ENCODE data around the gene DNASE2B.

Gene DNASE2B, protein sequence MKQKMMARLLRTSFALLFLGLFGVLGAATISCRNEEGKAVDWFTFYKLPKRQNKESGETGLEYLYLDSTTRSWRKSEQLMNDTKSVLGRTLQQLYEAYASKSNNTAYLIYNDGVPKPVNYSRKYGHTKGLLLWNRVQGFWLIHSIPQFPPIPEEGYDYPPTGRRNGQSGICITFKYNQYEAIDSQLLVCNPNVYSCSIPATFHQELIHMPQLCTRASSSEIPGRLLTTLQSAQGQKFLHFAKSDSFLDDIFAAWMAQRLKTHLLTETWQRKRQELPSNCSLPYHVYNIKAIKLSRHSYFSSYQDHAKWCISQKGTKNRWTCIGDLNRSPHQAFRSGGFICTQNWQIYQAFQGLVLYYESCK

DNA sequence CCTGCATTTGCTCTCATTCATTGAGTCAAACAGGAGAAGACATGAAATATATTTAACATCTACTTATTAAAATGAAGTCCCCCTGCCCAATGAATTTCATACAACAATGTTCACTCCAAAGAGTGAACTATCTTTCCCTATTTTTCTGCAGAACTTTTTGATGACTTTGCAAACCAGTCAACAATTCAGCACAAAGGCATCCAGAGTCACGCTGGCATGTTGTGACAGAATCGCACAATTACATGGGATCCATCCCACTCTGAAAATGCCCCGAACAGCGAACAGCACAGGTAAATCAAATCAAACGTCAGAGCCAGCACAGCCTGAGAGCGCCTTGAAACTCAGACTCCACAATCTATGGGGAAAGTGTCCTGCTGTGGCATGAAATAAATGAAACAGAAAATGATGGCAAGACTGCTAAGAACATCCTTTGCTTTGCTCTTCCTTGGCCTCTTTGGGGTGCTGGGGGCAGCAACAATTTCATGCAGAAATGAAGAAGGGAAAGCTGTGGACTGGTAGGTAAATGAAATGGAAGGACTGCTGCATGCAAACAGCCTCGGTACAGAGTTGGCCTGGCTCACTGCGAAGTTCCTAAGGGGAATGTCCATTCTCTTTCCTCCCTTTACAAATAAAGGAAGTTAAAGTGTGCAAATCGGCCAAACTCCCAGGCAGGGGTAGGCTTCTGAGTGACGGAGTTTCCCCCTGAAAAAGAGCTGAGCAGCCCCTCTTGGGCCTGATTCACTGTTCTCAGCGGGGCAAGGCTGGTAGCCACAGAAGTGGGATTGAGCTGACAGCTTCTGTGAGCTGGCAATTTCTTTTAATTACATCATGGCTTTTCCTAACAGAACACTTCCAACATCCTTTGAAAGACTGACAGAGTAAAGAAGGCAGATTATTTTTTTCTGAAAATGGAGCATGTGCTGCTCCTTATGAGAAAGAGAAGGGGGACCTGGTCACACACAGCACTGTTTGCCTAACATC, at the start of gene DNASE2B:
Gene DNASE2B, plus strand, starts transcription at position 310 of the 981 bp plus-strand sequence. Its CDS starts 81 bp downstream, at position 391.
- DNase-seq (ENCODE audit: low read depth, low spot score), result no peak

DNA sequence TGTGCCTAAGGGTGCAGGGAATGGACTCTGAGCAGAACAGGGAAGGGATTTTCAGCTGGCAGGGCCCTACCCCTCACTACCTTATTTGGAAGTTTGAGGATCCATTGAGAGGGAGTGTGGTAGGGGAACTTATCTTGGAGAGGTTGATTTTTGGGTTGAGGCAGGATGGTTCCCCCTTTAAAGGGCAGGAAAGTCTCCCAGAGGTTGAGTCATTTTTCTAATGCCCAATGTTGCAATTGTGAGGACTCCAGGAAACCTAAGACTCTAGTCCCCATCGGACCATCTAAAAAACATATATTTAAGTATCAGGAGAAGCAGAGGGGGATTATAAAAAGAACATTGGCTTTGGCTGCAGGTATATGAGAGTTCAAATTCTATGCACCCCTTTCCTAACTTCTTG, 49.5 kb upstream of the DNASE2B start:
- DNase-seq (ENCODE audit: low read depth, low spot score), result no peak

DNA sequence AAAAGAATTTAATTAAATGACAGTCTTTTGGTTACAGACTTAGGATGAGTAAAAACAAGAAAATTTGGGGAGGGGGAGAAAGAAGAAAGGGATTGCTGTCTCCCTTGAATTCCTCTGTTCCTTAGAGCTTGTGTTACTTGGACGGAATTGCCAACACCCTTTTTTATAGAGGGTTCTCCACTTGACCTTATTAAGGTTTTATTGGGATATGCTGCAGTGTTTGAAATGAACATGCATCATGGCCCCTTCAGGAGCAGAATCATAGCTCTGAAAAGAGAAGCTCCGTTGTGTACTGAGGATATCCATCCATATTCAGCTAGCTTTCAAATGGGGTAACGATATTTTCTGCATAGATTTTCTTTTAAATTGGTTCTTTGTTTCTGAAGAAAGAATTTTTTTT, 48.2 kb upstream of the DNASE2B start:
- no peak for DNase-seq (ENCODE audit: low read depth, low spot score)

DNA sequence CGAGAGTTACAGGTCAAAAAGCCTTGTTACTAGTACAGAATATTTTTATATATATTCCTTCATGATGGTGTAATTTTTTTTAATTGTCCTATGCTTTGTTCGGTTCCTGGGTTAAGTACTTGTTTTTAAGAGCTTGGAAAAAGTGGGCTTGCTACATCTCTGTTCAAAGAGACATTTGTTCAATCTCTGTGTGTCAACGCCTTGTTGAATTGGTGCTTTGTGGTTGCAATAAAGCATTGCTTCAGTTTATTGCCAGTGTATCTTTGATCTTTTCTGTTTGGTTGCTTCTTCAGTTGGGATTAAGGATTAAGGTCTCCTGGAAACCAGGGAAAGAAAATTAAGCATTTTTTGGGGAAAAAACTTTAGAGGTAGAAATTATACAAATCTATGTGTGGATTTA, 47.7 kb upstream of the DNASE2B start:
- no peak for DNase-seq (ENCODE audit: low read depth, low spot score)

DNA sequence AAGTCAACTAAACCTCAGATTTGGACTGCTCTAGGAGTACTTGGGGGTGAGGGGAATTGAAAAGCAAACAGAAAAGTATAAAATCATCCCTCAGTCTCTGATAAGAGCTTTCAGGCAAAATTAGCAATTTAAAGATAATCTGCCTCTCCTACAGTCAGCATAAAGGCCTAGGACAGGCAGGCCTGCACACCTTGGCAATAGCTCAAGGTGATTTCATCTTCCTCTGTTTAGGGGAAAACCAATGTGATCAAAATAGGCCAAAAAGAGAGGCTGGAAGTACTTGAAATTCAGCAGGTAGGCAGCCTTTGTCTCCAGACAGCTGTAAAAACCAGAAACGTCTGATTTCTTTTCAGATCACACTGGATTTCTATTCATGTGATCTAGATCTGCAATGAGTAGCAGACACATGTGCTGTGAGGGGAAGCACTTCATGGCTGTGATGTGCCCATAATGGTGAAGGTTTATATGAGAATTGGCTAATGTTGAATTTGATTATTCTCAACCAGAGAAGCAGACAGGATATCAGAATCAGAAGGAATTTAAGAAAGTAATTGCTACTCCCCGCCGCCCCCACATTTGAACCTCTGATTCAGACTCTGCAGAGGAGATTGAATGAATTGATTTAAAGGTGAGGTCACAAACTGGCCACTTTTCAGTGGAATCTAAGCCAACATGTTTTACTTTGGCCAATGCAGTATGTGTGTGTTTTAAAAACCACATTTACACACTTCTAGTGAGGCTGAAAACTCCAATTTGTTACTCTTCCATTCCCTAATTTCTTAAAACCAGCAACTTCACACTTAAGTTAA, 45.8 kb upstream of the DNASE2B start:
- no peak for DNase-seq (ENCODE audit: low read depth, low spot score)

DNA sequence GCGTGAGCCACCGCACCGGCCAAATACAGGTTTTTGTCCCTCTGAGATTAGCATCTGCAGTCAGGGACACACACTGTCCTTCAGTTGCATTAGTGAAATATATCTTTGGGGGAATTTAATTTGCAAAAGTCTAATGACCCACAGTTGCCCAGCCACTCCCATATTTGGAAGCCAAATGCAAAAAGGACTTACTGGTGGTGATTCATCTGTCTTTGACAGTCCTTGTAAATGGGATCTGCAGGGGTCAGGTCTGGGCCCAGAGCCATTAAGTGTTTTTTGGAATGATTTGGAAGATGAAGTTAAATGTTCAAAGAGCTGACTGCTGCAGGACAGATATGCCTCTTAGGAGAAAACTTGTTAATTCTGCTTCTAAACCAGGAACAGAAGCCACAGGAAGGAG, 44.6 kb upstream of the DNASE2B start:
- no peak for DNase-seq (ENCODE audit: low read depth, low spot score)

DNA sequence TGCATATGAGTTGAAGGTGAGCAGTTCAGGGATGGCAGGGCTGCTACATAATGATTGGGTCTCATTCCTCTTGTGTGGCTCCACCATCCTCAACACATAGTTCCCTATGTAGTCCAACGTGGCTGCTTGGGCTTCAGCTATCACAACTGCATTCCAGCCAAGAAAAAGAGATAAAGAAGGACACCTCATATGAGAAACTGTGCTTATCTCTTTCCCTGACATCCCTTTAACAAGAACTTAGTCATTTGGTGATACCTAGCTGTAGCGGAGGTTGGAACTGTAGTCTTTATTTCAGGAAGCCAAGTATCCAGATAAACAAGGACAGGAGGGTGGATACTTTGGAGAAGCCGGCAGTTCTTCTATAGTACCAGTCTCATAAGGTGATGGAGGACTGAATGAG, 42.7 kb upstream of the DNASE2B start:
- DNase-seq (ENCODE audit: low read depth, low spot score), result no peak

DNA sequence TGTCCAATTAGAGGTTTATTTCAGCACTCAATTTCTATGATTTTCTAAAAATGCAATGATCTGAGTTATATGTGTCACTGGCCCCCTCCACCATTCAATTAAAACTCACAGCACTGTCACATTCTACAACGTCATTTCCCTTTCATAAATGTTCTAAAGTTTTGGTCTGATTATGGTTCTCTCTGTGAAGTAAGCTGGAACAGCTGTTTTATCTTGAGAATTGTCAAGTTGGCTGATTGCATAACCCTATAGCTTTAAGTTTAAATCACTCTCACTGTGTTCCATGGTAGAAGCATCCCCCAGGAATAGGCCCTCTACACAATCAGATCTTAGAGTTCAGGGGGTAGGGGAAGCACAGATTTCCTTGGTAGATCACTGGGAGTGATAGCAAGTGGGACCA, 41.4 kb upstream of the DNASE2B start:
- DNase-seq (ENCODE audit: low read depth, low spot score), result no peak

DNA sequence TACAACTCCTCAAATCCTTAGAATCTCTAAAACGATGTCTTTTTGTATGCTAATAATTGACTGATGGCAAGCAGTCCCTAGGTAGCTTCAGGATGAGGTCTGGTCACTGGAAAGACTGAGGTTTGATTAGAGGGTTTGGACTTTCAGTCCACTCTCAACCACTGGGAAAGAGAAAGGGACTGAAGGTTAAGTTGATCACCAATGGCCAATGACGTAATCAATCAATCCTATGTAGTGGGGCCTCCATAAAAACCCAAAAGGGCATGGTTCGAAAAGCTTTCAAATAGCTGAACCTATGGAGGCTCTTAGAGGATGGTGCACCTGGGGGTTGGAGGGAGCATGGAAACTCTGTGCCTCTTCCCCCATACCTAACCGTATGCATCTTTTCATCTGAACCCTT, 39.6 kb upstream of the DNASE2B start:
- DNase-seq (ENCODE audit: low read depth, low spot score), result no peak

DNA sequence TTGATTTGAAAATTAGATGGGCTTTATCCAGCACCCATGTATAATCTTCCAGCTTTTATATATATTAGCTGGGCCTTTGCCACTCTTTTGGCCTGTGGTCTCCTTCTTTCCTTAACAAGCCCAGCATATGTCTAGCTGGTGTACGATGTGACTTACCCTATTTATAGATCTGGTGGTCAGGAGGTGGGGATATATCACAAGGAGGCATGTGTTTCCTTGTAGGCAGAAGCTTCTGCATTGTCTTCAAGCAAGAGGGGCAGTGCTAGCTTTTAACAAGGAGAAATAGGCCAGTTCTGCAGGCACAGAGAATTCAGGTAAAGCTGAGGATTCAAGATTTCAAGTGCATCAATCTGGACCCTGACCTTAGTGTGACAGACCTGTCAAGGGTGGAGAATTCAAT, 38.0 kb upstream of the DNASE2B start:
- no peak for DNase-seq (ENCODE audit: low read depth, low spot score)

DNA sequence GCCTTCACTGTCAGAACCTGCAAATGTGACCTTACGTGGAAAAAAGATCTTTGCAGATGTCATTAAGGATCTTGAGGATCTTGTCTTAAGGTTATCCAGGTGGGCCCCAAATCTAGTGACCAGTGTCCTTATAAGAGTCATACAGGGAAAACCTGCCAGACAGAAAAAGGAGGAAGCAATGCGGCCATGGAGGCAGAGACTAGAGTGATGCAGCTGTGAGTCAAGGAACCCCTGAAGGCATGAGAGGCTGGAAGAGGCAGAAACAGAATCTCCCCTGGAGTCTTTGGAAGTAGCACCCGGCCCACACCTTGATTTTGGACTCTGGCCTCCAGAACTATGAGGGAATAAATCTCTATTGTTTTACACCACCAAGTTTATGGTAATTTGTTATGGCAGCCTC, 36.5 kb upstream of the DNASE2B start:
- DNase-seq (ENCODE audit: low read depth, low spot score), result no peak

DNA sequence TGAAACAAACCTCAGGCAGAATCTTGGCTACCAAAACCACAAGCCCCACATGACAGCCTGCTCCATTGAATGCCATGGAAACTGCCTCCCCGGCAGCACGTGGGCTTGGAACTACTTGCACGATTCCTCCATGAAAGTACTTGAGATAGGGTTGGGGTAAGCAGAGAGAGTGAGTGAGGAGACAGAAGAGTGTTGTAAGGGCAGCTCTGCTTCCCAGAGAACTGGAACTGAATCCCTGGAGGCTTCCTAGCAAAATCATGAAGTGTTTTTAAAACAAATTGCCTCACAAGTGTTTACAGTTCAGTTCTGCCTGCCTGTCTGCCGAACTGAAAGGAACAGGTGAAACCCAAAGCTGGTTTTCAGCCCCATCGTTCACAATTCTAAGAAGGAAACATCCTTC, 35.3 kb upstream of the DNASE2B start:
- no peak for DNase-seq (ENCODE audit: low read depth, low spot score)

DNA sequence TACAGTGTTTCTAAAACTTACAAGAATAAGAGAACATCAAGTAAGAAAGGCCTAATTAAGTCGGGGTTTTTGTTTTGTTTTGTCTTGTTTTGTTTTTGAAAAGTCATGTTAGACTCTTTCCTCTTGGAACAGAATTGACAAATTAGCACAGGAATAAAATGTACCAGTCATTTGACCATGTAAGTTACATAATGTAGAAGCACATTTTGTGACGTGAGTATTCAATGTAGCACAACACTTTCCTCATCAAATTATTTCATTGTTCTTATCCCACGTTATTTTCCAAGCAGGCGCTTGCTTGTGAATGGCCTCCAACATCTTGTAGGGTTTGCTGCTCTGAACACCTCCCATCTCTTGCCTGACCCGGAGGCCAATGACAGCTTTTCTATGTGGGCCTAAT, 34.7 kb upstream of the DNASE2B start:
- DNase-seq (ENCODE audit: low read depth, low spot score), result no peak

DNA sequence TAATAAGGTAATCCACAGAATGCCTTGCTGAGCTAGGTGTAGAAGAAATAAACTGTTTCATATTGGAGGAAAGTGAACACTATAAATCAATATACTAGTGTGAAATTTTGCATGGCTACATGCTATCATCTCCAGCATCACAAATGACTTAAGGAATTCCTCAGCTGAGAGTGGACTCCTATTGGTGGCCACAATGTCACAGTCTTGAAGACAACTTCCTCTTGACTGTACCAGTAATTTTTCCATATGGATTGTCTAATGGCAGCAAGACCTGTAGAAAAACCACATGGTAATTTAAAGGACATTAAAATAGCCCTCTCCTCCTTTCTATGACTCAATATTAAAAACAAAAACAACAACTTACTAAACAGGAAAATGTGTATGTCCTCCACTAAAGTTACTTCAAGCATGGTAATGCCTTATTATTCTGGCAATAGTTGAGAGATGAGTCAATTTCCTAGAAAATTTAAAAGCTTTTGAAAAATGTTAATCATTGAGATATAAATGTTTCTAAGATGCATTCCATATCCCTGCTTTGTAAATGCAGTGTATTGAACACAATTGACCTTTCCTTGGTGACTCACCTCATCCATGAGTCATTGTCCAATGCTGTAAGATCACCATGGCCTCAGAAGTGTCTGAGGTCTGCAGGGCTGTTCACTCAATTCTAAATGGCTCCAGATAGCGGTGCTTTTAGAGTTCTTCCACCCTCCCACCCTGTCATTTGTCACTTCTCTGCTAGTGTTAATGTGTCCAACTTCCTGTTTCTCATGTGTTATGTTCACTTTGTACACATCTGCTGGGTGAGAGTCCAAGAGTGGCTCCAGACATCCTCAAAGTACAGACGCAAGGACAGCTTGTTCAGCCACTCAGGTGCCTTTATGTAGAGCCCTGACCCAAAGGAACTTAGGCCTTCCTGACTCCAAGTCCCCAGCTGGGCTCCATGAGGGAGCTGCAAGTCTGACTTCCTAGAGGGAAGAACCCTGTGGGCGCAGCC, 32.8 kb upstream of the DNASE2B start:
- DNase-seq (ENCODE audit: low read depth, low spot score), result peak; percentile 45

DNA sequence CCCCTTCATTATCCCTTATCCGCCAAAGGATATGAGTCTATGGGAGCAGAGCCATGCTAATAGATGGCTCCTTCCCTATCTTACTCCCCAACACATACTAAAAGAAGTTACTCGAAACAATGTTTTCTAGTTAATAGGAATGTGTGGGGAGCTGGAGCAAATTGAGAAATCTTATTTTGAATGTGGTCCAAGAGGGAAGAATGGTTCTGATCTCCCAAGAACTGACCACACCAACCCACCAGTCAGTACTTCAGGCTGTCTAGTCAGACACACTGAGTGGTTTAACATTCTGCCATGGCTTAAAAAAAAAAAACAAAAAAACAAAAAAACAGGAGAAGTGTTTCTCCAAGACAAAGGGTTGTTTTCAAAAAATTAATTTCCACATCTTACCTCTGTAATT, 31.5 kb upstream of the DNASE2B start:
- DNase-seq (ENCODE audit: low read depth, low spot score), result no peak

DNA sequence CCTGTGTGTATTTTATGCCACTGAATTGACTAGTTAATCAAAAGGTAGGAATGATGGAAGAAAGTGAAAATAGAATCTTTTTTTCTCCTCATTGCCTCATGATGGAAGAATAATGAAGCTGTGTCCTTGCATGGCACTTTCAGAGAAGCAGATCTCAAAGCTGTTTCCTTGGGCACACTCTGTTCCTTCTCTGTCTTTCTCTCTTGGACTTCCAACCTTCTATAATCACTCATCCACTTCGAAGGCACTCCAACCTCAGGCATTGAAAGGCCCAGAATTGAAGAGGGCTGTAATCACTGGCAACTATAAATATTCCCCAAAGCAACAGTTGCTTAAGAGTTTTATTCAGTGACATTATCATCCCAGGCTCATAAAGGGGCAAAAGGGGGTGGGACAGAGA, 31.1 kb upstream of the DNASE2B start:
- DNase-seq (ENCODE audit: low read depth, low spot score), result no peak

DNA sequence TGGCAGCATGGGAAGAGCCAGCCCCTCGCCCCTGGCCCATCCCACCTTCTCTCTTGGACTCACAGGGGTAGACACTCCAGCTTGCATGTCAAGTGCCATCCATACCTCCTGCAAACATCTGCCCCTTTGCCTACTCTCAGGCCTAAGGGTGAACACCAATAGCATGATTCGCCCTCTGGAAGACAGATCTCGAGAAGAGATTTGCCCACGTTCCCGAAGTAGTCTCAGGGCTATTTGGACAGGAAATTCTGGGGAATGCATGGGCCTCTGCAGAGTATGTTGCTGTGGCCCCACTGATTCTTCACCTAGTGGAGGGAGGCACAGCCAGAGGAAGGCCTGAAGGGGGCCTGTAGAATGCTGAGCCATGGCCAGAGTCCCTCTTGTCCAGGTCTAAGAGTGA, 29.8 kb upstream of the DNASE2B start:
- DNase-seq (ENCODE audit: low read depth, low spot score), result no peak

DNA sequence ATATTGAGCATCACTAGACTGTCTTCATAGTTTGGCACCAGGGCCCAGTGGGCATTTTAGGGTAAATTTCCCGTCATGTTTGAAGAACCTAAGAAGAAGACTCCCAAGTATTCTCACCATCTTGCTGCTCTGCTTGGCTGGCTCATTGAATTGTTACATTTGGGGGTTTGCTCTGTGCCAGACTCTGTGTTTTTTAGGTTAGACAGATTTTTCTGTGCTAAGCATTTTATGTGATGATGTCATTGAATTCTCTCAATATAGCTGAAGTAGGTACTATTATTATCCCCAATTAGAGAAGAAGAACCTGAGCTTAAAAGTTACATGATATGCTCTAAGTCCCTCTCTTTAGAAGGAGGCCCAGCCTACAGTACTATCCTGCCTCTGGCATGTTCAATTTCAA, 28.0 kb upstream of the DNASE2B start:
- no peak for DNase-seq (ENCODE audit: low read depth, low spot score)

DNA sequence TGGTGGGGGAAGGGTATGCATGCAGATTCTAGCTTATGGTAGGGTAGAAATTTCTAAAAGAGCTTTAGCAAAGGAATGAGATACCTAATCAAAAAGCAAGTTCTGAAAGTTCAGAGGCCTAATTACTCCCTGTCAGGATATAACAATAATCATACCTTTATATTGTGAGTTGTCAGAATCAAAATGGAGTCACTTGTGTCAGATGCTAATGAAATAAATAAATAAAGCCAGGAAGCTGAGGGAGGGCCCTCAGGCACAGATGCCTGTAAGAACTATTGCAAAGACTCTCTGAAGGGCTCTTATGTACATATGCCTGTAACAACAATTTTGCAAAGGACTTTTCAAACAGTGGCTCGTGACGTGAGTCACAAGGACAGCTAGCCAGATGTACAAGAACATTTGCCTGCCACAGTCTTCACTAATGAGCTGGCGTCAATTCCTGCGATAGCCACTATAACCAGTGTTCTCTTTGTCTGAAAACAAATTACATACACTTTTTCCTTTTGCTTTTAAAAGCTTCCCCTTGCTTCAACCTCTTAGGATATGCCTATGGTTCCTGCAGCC, 27.4 kb upstream of the DNASE2B start:
- DNase-seq (ENCODE audit: low read depth, low spot score), result no peak

DNA sequence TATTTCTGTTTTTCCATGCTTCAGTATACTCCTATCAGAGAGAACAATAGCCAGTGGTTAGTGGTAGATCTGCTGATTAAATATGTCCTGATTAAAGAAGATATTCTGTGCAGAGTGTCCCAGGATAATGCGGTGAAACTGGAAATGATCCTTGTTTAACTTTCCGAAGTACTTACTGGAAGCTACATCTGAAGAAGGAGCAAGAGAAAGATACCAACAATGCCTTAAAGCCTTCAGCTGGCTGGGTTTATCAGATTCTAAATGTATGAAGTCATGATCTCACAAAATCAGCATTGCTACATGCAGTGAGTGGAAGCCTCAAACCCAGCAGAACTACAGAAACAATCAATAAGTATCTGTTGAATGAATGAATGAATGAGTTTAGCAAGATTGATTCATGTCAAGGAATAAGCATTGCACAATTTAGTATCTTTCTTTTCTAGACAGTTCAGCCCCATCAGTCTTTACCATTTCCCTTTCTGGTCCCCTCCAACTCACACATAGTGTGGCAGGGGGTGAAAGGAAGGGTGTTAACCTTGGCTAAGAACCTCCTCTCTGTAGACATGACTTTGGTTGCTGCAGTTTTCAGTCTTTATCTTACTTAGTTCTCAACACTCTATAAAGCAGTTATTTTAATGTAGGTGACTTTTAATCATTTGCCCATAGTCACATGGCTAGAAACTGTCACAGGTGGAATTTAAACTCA, 24.7 kb upstream of the DNASE2B start:
- DNase-seq (ENCODE audit: low read depth, low spot score), result no peak
